H1 (cell line): ENCODE results near the gene GOLIM4. TPM values are rescaled to one million over a fixed set of nuclear protein-coding genes. Genes with fewer than 3 reads are reported as not detected.
A peak's percentile ranks its signal among the peaks of the same experiment; 100 is the strongest.

Source experiments
- CTCF ChIA-PET: fragments of 300-600 bp; sonication (Branson Sonifier 250); formaldehyde crosslinking; loops from one replicate; lab custom pipeline; 2021; ENCODE audit not compliant: partially characterized antibody; lab: Charles Lee
- POLR2A ChIA-PET: fragments of 300-600 bp; sonication (Branson Sonifier 250); formaldehyde crosslinking; loops from one replicate; lab custom pipeline; 2021; ENCODE audit warnings: inconsistent platforms; ENCODE audit not compliant: partially characterized antibody; lab: Charles Lee
- DNase-seq, 2 experiments: peaks; one replicate each; pipeline versions ENCODE4 v3.0.0 to v3.0.0-alpha.2; 2010 to 2022; ENCODE audit warnings: low spot score in 2 of 2, low read depth in 1 of 2, mixed read lengths in 1 of 2
- FAIRE-seq: peaks from 2 replicates; lab custom pipeline; 2011; peaks lifted over from hg19 to GRCh38; lab: Jason Lieb, UNC
- H2AFZ ChIP-seq: 2 replicates; pipeline ENCODE4 v1.8.1; 2012; ENCODE audit warnings: low read length, inconsistent platforms
- H2AK5ac ChIP-seq: 2 replicates; pipeline ENCODE4 v1.6.1; 2013; ENCODE audit warnings: low read depth, low read length
- H2BK120ac ChIP-seq: replicated peaks from 2 replicates; pipeline ENCODE3; 2013; ENCODE audit warnings: low read depth, low read length, inconsistent platforms
- H2BK12ac ChIP-seq: 2 replicates; pipeline ENCODE4 v1.6.1; 2013; ENCODE audit warnings: low read depth, low read length
- H2BK15ac ChIP-seq: 2 replicates; pipeline ENCODE4 v1.6.1; 2013; ENCODE audit warnings: low read length
- H2BK20ac ChIP-seq: 2 replicates; pipeline ENCODE4 v1.6.1; 2013; ENCODE audit warnings: low read length
- H2BK5ac ChIP-seq: 2 replicates; pipeline ENCODE4 v1.6.1; 2013; ENCODE audit warnings: low read depth, low read length
- H3K14ac ChIP-seq: 2 replicates; pipeline ENCODE4 v1.6.1; 2013; ENCODE audit warnings: inconsistent platforms; ENCODE audit not compliant: insufficient read length
- H3K18ac ChIP-seq: 2 replicates; pipeline ENCODE4 v1.6.1; 2013; ENCODE audit warnings: low read length; ENCODE audit errors: extremely low read depth
- H3K23ac ChIP-seq: 2 replicates; pipeline ENCODE4 v1.6.1; 2013; ENCODE audit warnings: inconsistent platforms; ENCODE audit not compliant: insufficient read length
- H3K23me2 ChIP-seq: 2 replicates; pipeline ENCODE4 v1.6.1; 2013; ENCODE audit warnings: low read depth, low read length
- H3K27ac ChIP-seq: 2 replicates; pipeline ENCODE4 v1.6.1; 2011; ENCODE audit warnings: low read depth, low read length, inconsistent platforms
- H3K27me3 ChIP-seq, 4 experiments: replicated peaks in 1 of 4; 1 replicate in 1 of 4; 2 replicates in 3 of 4; pipeline versions ENCODE4 v1.6.1 to v1.8.1; 2011 to 2013; ENCODE audit warnings: low read length in 3 of 4, mild to moderate bottlenecking in 3 of 4, inconsistent platforms in 2 of 4, mixed read lengths in 2 of 4, moderate library complexity in 1 of 4; ENCODE audit not compliant: control insufficient read depth in 3 of 4, insufficient read depth in 3 of 4; ENCODE audit errors: extremely low read depth in 1 of 4
- H3K36me3 ChIP-seq, 4 experiments: 2 replicates each; pipeline versions ENCODE4 v1.6.1 to v1.8.1; 2011 to 2013; ENCODE audit warnings: mild to moderate bottlenecking in 4 of 4, low read length in 3 of 4, moderate library complexity in 2 of 4, control low read depth in 1 of 4, inconsistent platforms in 1 of 4; ENCODE audit not compliant: insufficient read depth in 4 of 4, control insufficient read depth in 2 of 4
- H3K4ac ChIP-seq: replicated peaks from 2 replicates; pipeline ENCODE3; 2013; ENCODE audit warnings: low read length, low read depth, mixed read lengths, inconsistent platforms; ENCODE audit not compliant: insufficient read length
- H3K4me1 ChIP-seq, 4 experiments: replicated peaks in 1 of 4; 1 replicate in 1 of 4; 2 replicates in 3 of 4; pipeline versions ENCODE4 v1.6.1 to v1.8.1; 2011 to 2013; ENCODE audit warnings: low read length in 3 of 4, inconsistent platforms in 2 of 4, mixed read lengths in 1 of 4; ENCODE audit not compliant: insufficient read depth in 4 of 4, control insufficient read depth in 3 of 4
- H3K4me2 ChIP-seq, 2 experiments: 2 replicates each; pipeline versions ENCODE4 v1.6.1 to v1.8.1; 2011 to 2013; ENCODE audit warnings: low read depth in 2 of 2, low read length in 2 of 2, control low read depth in 1 of 2, inconsistent platforms in 1 of 2, mild to moderate bottlenecking in 1 of 2; ENCODE audit not compliant: insufficient read depth in 1 of 2
- H3K4me3 ChIP-seq, 4 experiments: fragments of 200-600, 300-600 bp in 1 of 4; sonication (generic), shearing (Covaris generic), sonication (Bioruptor Twin) in 1 of 4; 2 replicates each; pipeline versions ENCODE4 v1.5.1 to v1.8.1; 2011 to 2016; ENCODE audit warnings: low read length in 4 of 4, low read depth in 3 of 4, control low read depth in 2 of 4, inconsistent platforms in 2 of 4, mild to moderate bottlenecking in 2 of 4, mixed read lengths in 1 of 4, moderate library complexity in 1 of 4; ENCODE audit not compliant: insufficient read depth in 2 of 4; ENCODE audit errors: extremely low read depth in 1 of 4
- H3K56ac ChIP-seq: replicated peaks from 2 replicates; pipeline ENCODE3; 2013; ENCODE audit warnings: low read depth, mild to moderate bottlenecking, mixed read lengths, low read length, inconsistent platforms; ENCODE audit not compliant: insufficient read length
- H3K79me1 ChIP-seq: 2 replicates; pipeline ENCODE4 v1.6.1; 2013; ENCODE audit warnings: low read depth, low read length, control low read depth
- H3K79me2 ChIP-seq, 2 experiments: 2 replicates each; pipeline versions ENCODE4 v1.6.1 to v1.8.1; 2012 to 2013; ENCODE audit warnings: low read length in 2 of 2, mild to moderate bottlenecking in 2 of 2, inconsistent platforms in 1 of 2; ENCODE audit not compliant: insufficient read depth in 2 of 2, control insufficient read depth in 1 of 2
- H3K9ac ChIP-seq, 4 experiments: replicated peaks in 1 of 4; 1 replicate in 1 of 4; 2 replicates in 3 of 4; pipeline versions ENCODE4 v1.6.1 to v1.8.1; 2011 to 2013; ENCODE audit warnings: low read depth in 3 of 4, low read length in 3 of 4, control low read depth in 2 of 4, mild to moderate bottlenecking in 2 of 4, moderate library complexity in 2 of 4, inconsistent platforms in 1 of 4; ENCODE audit errors: extremely low read depth in 1 of 4
- H3K9me3 ChIP-seq, 2 experiments: 2 replicates each; pipeline versions ENCODE4 v1.6.1 to v1.8.1; 2012 to 2013; ENCODE audit warnings: mild to moderate bottlenecking in 2 of 2, moderate library complexity in 2 of 2, control low read depth in 1 of 2, inconsistent platforms in 1 of 2, low read depth in 1 of 2, low read length in 1 of 2, mixed read lengths in 1 of 2; ENCODE audit not compliant: insufficient read depth in 2 of 2
- H4K20me1 ChIP-seq, 2 experiments: replicated peaks in 1 of 2; 2 replicates each; pipeline versions ENCODE3 to v1.8.1; 2011 to 2013; ENCODE audit warnings: inconsistent platforms in 2 of 2, low read length in 2 of 2, mild to moderate bottlenecking in 1 of 2; ENCODE audit not compliant: insufficient read depth in 2 of 2, control insufficient read depth in 1 of 2
- H4K5ac ChIP-seq: 2 replicates; pipeline ENCODE4 v1.6.1; 2013; ENCODE audit warnings: low read length, low read depth, mixed read lengths, inconsistent platforms; ENCODE audit not compliant: insufficient read length
- H4K8ac ChIP-seq: 2 replicates; pipeline ENCODE4 v1.8.0; 2013; ENCODE audit warnings: mild to moderate bottlenecking, moderate library complexity, low read length, inconsistent platforms; ENCODE audit not compliant: insufficient read depth; ENCODE audit errors: extremely low read depth
- H4K91ac ChIP-seq: replicated peaks from 2 replicates; pipeline ENCODE3; 2013; ENCODE audit warnings: low read length, mixed read lengths, inconsistent platforms; ENCODE audit not compliant: insufficient read length
- CBX8 ChIP-seq: fragments of 300-800, 300-1000 bp; sonication (generic); IDR thresholded peaks from 2 replicates; pipeline ENCODE4 v1.7.1; 2016; ENCODE audit warnings: low read depth, low read length, borderline replicate concordance
- GTF2F1 ChIP-seq: IDR thresholded peaks from 2 replicates; pipeline ENCODE4 v1.6.1; 2012; ENCODE audit warnings: low read depth, low read length, improper control_type of control experiment, borderline replicate concordance
- SUZ12 ChIP-seq: fragments of 200-600 bp; sonication (generic); IDR thresholded peaks from 2 replicates; pipeline ENCODE4 v1.6.1; 2012; ENCODE audit warnings: mild to moderate bottlenecking, inconsistent platforms, low read length, moderate library complexity, mixed read lengths
- WGBS, 2 experiments: shearing (Covaris generic) in 1 of 2; methylation state at CpG; one replicate each; pipeline versions ENCODE4 v1.1.6 to v1.1.7; 2013 to 2015; ENCODE audit warnings: low lambda C conversion rate in 2 of 2, mixed read lengths in 2 of 2, inconsistent platforms in 1 of 2, low coverage in 1 of 2, missing lambda C conversion rate in 1 of 2; ENCODE audit not compliant: insufficient replicate concordance in 2 of 2, insufficient coverage in 1 of 2, insufficient read length in 1 of 2; ENCODE audit errors: extremely low coverage in 1 of 2, missing lambda C conversion rate in 1 of 2; 5-methylcytosine and 5-hydroxymethylcytosine counted together
- polyA plus RNA-seq, 7 experiments: library from polyadenylated mRNA; depleted of rRNA in 3 of 7; stranded (reverse) in 5 of 7; unstranded in 2 of 7; fragments of >200 nt in 5 of 7; fragments of 200-250 nt in 2 of 7; gene quantifications; 1 replicate in 5 of 7; 2 replicates in 1 of 7; 4 replicates in 1 of 7; pipeline versions ENCODE4 v1.2.1 to v1.2.3, GENCODE V29; 2011 to 2013; ENCODE audit warnings: missing spikeins in 2 of 7, mixed read lengths in 2 of 7
- total RNA-seq: library from RNA; stranded (reverse); fragmentation: NEBNext Ultra II Directional; extraction: Animal tissue kit (Norgen Biotek cat#: 25700); gene quantifications from 2 replicates; pipeline ENCODE4 v1.2.1, GENCODE V29; 2021
- TF ChIP-seq, protein P1 (sequence below): IDR thresholded peaks from 2 replicates; pipeline ENCODE4 v1.6.1; 2011; ENCODE audit warnings: low read length, improper control_type of control experiment

The GOLIM4 gene
- total and polyA plus RNA-seq, 2 of the 8 experiments (the other 6 are each of a cell fraction or from before 2014, with no cell fraction given), result 5.6 to 29.7 TPM

DNA sequence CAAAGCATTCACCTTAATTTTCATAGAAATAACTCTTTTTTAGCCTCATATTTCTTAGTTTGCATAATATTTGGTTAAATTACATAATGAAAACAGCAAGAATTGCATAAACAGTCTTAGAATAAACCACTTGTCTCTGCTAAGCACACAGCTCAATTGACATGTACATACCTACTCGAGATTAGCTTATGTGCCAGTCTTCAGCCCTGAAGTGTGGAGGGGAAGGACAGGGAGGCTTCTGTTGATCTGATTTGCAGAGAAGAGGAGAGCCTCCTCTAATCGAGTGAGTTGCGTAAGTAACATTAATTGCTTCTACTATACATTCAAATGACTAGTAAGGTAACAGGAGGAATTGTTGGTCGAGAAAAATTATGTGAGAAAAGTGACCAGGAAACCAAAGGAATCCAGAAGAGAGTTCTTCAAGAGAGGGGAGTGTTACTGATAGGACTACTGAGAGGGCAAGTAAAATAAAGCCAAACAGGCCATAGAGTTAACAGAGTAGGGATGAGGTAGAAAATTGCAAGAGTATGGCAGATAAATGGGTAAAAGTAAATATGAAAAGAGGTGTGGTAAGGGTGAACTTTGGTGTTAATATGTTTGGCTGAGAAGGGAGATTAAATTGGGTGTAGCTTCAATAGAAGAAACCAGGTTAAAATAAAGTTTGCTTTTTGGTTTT is 7.1 kb upstream of the GOLIM4 start:
- 95% methylated on average over 4 of the region's 4 CpGs; no CpG with 5 or more reads in 1 of the 2 experiments for WGBS, 2 experiments
- Histone ChIP-seq H2BK120ac (no peak overlapping the region), H3K27ac (no peak overlapping the region), H3K79me1 (no peaks in the 10 kb centered on the region), H3K18ac (no peak overlapping the region), H3K79me2 (no peaks in the 10 kb centered on the region), H4K5ac (no peak overlapping the region), H2BK15ac (no peak overlapping the region), H4K91ac (no peak overlapping the region), H3K14ac (no peak overlapping the region), H2BK20ac (no peak overlapping the region), H4K8ac (no peak overlapping the region), H3K4me2 (no peak overlapping the region), H2BK12ac (no peak overlapping the region), H3K23me2 (no peaks in the 10 kb centered on the region), H2AK5ac (no peak overlapping the region), H3K23ac (no peak overlapping the region), H3K9me3 (0 out of 4 replicates have a peak, but pooled peaks cover 0 to 2% of the 10 kb centered on the region in 2 experiments), H3K4me3 (no peak overlapping the region), H3K4ac (no peak overlapping the region), H2BK5ac (no peak overlapping the region), H3K27me3 (no peaks in the 10 kb centered on the region), H3K56ac (no peak overlapping the region), H2AFZ (peak overlapping the region; percentile 46; the same call in 1 of the 2 replicates), H3K36me3 (no peaks in the 10 kb centered on the region), H4K20me1 (no peaks in the 10 kb centered on the region), H3K4me1 (no peaks in the 10 kb centered on the region), H3K9ac (no peak overlapping the region)
- ChIA-PET CTCF (interaction anchor here (0.6 to 2.4 kb wide), 5 partner anchors 12 to 377 kb away, joined by 3 to 8 read pairs (median 3); no protein-coding TSS in a partner anchor), POLR2A (interaction anchor here (0.7 kb wide), 1 partner anchor 10 kb away, joined by 3 read pairs; no protein-coding TSS in a partner anchor)
- TF ChIP-seq, protein P1, sequence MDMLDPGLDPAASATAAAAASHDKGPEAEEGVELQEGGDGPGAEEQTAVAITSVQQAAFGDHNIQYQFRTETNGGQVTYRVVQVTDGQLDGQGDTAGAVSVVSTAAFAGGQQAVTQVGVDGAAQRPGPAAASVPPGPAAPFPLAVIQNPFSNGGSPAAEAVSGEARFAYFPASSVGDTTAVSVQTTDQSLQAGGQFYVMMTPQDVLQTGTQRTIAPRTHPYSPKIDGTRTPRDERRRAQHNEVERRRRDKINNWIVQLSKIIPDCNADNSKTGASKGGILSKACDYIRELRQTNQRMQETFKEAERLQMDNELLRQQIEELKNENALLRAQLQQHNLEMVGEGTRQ, result no peak
- no peak for TF ChIP-seq GTF2F1
- TF ChIP-seq CBX8, result no peak
- TF ChIP-seq SUZ12, result no peak
- DNase-seq (no peak), FAIRE-seq (no peak)
